Thyroid gland (tissue), 4 donors: ENCODE results near the gene USP1.

ENCODE experiments used
- CTCF ChIP-seq, 6 experiments: fragments of 200-600 bp in 3 of 6; fragments of 450-650 bp in 3 of 6; sonication (generic) in 3 of 6; IDR thresholded peaks; one replicate each; pipeline ENCODE4 v1.5.1; 2016 to 2019; ENCODE audit warnings: antibody characterized with exemption in 6 of 6, mild to moderate bottlenecking in 2 of 6, inconsistent platforms in 1 of 6, moderate library complexity in 1 of 6
- POLR2A ChIP-seq, 2 donors: fragments of 450-650 bp; IDR thresholded peaks; one replicate each; pipeline ENCODE4 v1.6.1; 2017; ENCODE audit warnings: antibody characterized with exemption in 2 of 2, mild to moderate bottlenecking in 2 of 2, moderate library complexity in 1 of 2

- TF ChIP-seq CTCF (IDR thresholded peaks at IDR 0.05) (no peak), POLR2A (IDR thresholded peaks at IDR 0.05) (no peak)
Observed at GRCh38 chr1:62450301-62450700, 13.5 kb downstream of the USP1 start.
